Duodenal mucosa (tissue), 2 donors: ENCODE data around the gene TUBGCP2.

Experiments used
- H3K27ac ChIP-seq: one replicate; pipeline ENCODE4 v1.7.0; 2013; ENCODE audit warnings: low read depth, low read length
- H3K27me3 ChIP-seq, 2 donors: one replicate each; pipeline ENCODE4 v1.7.0; 2013; ENCODE audit warnings: low read length in 2 of 2, control low read depth in 1 of 2; ENCODE audit not compliant: insufficient read depth in 2 of 2, control insufficient read depth in 1 of 2
- H3K36me3 ChIP-seq, 2 donors: one replicate each; pipeline ENCODE4 v1.7.0; 2013; ENCODE audit warnings: low read length in 2 of 2, control low read depth in 1 of 2; ENCODE audit not compliant: insufficient read depth in 2 of 2, control insufficient read depth in 1 of 2
- H3K4me1 ChIP-seq, 2 donors: one replicate each; pipeline ENCODE4 v1.7.0; 2013; ENCODE audit warnings: low read length in 2 of 2, control low read depth in 1 of 2; ENCODE audit not compliant: insufficient read depth in 2 of 2, control insufficient read depth in 1 of 2
- H3K4me3 ChIP-seq, 2 donors: one replicate each; pipeline ENCODE4 v1.7.0; 2013; ENCODE audit warnings: low read length in 2 of 2, low read depth in 1 of 2
- H3K9ac ChIP-seq, 2 donors: one replicate each; pipeline ENCODE4 v1.7.0; 2013; ENCODE audit warnings: low read length in 2 of 2, low read depth in 1 of 2
- H3K9me3 ChIP-seq, 2 donors: one replicate each; pipeline ENCODE4 v1.7.0; 2013; ENCODE audit warnings: low read length in 2 of 2, control low read depth in 1 of 2; ENCODE audit not compliant: control insufficient read depth in 1 of 2

Gene TUBGCP2

GRCh38 chr10:133249975-133250754 lies 58.5 kb downstream of the TUBGCP2 start:
- H3K4me1 ChIP-seq = peaks cover 5 to 8% of the 10 kb centered on the region in 2 donors
- H3K36me3 ChIP-seq = no peaks in the 10 kb centered on the region
- H3K27ac ChIP-seq = no peak overlapping the region
- H3K9me3 ChIP-seq = no peaks in the 10 kb centered on the region
- no peak overlapping the region for H3K4me3 ChIP-seq
- peaks cover 0 to 19% of the 10 kb centered on the region in 2 donors for H3K27me3 ChIP-seq
- no peak overlapping the region for H3K9ac ChIP-seq

GRCh38 chr10:133249094-133249780 lies 59.4 kb downstream of the TUBGCP2 start:
- H3K27me3 ChIP-seq = peaks cover 0 to 19% of the 10 kb centered on the region in 2 donors
- H3K27ac ChIP-seq = no peak overlapping the region
- H3K4me3 ChIP-seq = no peak overlapping the region
- H3K9me3 ChIP-seq = no peaks in the 10 kb centered on the region
- H3K4me1 ChIP-seq = peaks cover 5 to 8% of the 10 kb centered on the region in 2 donors
- no peaks in the 10 kb centered on the region for H3K36me3 ChIP-seq
- no peak overlapping the region for H3K9ac ChIP-seq

GRCh38 chr10:133248334-133248715 lies 60.3 kb downstream of the TUBGCP2 start:
- H3K9me3 ChIP-seq = no peaks in the 10 kb centered on the region
- peaks cover 0 to 21% of the 10 kb centered on the region in 2 donors for H3K27me3 ChIP-seq
- peaks cover 5 to 8% of the 10 kb centered on the region in 2 donors for H3K4me1 ChIP-seq
- no peak overlapping the region for H3K9ac ChIP-seq
- H3K36me3 ChIP-seq = no peaks in the 10 kb centered on the region
- no peak overlapping the region for H3K27ac ChIP-seq
- no peak overlapping the region for H3K4me3 ChIP-seq

GRCh38 chr10:133247681-133248333 lies 60.9 kb downstream of the TUBGCP2 start:
- no peaks in the 10 kb centered on the region for H3K36me3 ChIP-seq
- H3K9ac ChIP-seq = no peak overlapping the region
- H3K4me1 ChIP-seq = peaks cover 5 to 8% of the 10 kb centered on the region in 2 donors
- H3K9me3 ChIP-seq = no peaks in the 10 kb centered on the region
- peaks cover 3 to 27% of the 10 kb centered on the region in 2 donors for H3K27me3 ChIP-seq
- H3K27ac ChIP-seq = no peak overlapping the region
- no peak overlapping the region for H3K4me3 ChIP-seq

- Histone ChIP-seq H3K36me3 (no peaks in the 10 kb centered on the region), H3K27ac (no peak overlapping the region), H3K4me1 (peaks cover 12 to 15% of the 10 kb centered on the region in 2 donors), H3K9ac (no peak overlapping the region), H3K27me3 (peaks cover 14 to 32% of the 10 kb centered on the region in 2 donors), H3K9me3 (no peaks in the 10 kb centered on the region), H3K4me3 (no peak overlapping the region)
These were observed 62.4 kb downstream of the TUBGCP2 start for GRCh38 chr10:133246236-133246626.

GRCh38 chr10:133245439-133246235 lies 63.0 kb downstream of the TUBGCP2 start:
- Histone ChIP-seq H3K4me3 (no peak overlapping the region), H3K9me3 (no peaks in the 10 kb centered on the region), H3K27ac (no peak overlapping the region), H3K9ac (no peak overlapping the region), H3K27me3 (peaks cover 19 to 34% of the 10 kb centered on the region in 2 donors), H3K4me1 (peaks cover 18 to 20% of the 10 kb centered on the region in 2 donors), H3K36me3 (no peaks in the 10 kb centered on the region)

- no peaks in the 10 kb centered on the region for H3K36me3 ChIP-seq
- peaks cover 27 to 40% of the 10 kb centered on the region in 2 donors for H3K27me3 ChIP-seq
- H3K4me3 ChIP-seq = no peak overlapping the region
- no peaks in the 10 kb centered on the region for H3K9me3 ChIP-seq
- peaks cover 18 to 20% of the 10 kb centered on the region in 2 donors for H3K4me1 ChIP-seq
- H3K9ac ChIP-seq = no peak overlapping the region
- no peak overlapping the region for H3K27ac ChIP-seq
These were observed 65.1 kb downstream of the TUBGCP2 start for GRCh38 chr10:133243593-133243992.

- Histone ChIP-seq H3K27me3 (peaks cover 32 to 41% of the 10 kb centered on the region in 2 donors), H3K4me1 (peaks cover 18 to 20% of the 10 kb centered on the region in 2 donors), H3K27ac (no peak overlapping the region), H3K36me3 (no peaks in the 10 kb centered on the region), H3K4me3 (no peak overlapping the region), H3K9ac (no peak overlapping the region), H3K9me3 (no peaks in the 10 kb centered on the region)
These were observed 65.9 kb downstream of the TUBGCP2 start for GRCh38 chr10:133242611-133243356.

GRCh38 chr10:133241501-133242205 lies 67.0 kb downstream of the TUBGCP2 start:
- H3K4me1 ChIP-seq = peaks cover 18 to 20% of the 10 kb centered on the region in 2 donors
- H3K27me3 ChIP-seq = peaks cover 32 to 44% of the 10 kb centered on the region in 2 donors
- no peak overlapping the region for H3K27ac ChIP-seq
- H3K9ac ChIP-seq = peak overlapping the region in 1 of 2 donors; percentile 15
- no peaks in the 10 kb centered on the region for H3K9me3 ChIP-seq
- H3K36me3 ChIP-seq = no peaks in the 10 kb centered on the region
- peak overlapping the region; percentile 57 to 65 for H3K4me3 ChIP-seq
